Endothelial cell (in vitro differentiated cells): ENCODE measurements around the gene RUNDC3A. TPM values are rescaled to one million over a fixed set of nuclear protein-coding genes. Genes with fewer than 3 reads are reported as not detected.

ENCODE experiments used
- DNase-seq: peaks from one replicate; pipeline ENCODE4 v3.0.0; 2021; ENCODE audit warnings: low spot score
- H3K27ac Mint-ChIP-seq: one replicate; pipeline ENCODE4 v1.8.0; 2021; ENCODE audit warnings: mixed read lengths, inconsistent platforms; ENCODE audit not compliant: unreplicated experiment
- H3K27me3 Mint-ChIP-seq: one replicate; pipeline ENCODE4 v1.8.0; 2021; ENCODE audit warnings: mild to moderate bottlenecking, moderate library complexity, mixed read lengths, inconsistent platforms; ENCODE audit not compliant: unreplicated experiment
- H3K36me3 Mint-ChIP-seq: one replicate; pipeline ENCODE4 v1.8.0; 2021; ENCODE audit warnings: mild to moderate bottlenecking, low read depth, mixed read lengths, inconsistent platforms; ENCODE audit not compliant: unreplicated experiment
- H3K4me1 Mint-ChIP-seq: one replicate; pipeline ENCODE4 v1.8.0; 2021; ENCODE audit warnings: mild to moderate bottlenecking, mixed read lengths, inconsistent platforms; ENCODE audit not compliant: unreplicated experiment
- H3K4me3 Mint-ChIP-seq: one replicate; pipeline ENCODE4 v1.8.0; 2021; ENCODE audit warnings: mild to moderate bottlenecking, mixed read lengths, inconsistent platforms; ENCODE audit not compliant: unreplicated experiment
- H3K9me3 Mint-ChIP-seq: one replicate; pipeline ENCODE4 v1.8.0; 2021; ENCODE audit warnings: mixed read lengths, inconsistent platforms; ENCODE audit not compliant: unreplicated experiment
- total RNA-seq: library from RNA; stranded (reverse); fragmentation: NEBNext Ultra II Directional; extraction: Animal tissue kit (Norgen Biotek cat#: 25700); gene quantifications from one replicate; pipeline ENCODE4 v1.2.1, GENCODE V29; 2021; ENCODE audit not compliant: unreplicated experiment
- TF ChIP-seq, protein P1 (sequence below): fragments of 200-600 bp; sonication (generic); IDR thresholded peaks from one replicate; pipeline ENCODE4 v1.5.0; 2021; ENCODE audit warnings: antibody characterized with exemption; ENCODE audit not compliant: unreplicated experiment

RUNDC3A gene
- total RNA-seq, 1 donor from 2014 or later: 0.82 TPM

DNA sequence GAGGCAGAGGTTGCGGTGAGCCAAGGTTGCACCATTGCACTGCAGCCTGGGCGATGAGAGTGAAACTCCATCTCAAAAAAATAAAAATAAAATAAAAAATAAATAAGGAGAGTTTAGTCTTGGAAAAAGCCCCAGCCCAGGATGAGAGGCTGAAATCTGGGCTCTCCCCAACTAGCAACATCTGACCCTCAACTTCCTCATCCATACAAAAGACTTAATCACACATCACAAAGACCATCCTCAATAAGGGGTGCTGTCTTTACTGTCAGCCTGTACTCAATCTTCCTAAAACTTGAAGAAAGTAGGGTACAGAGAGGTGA lies 29.1 kb upstream of the RUNDC3A start:
- Mint-ChIP-seq H3K4me1 (peaks cover 11% of the 10 kb centered on the region), H3K9me3 (no peaks in the 10 kb centered on the region), H3K4me3 (no peak overlapping the region), H3K27me3 (peaks cover 1% of the 10 kb centered on the region), H3K27ac (no peak overlapping the region), H3K36me3 (no peaks in the 10 kb centered on the region)
- TF ChIP-seq, protein P1, sequence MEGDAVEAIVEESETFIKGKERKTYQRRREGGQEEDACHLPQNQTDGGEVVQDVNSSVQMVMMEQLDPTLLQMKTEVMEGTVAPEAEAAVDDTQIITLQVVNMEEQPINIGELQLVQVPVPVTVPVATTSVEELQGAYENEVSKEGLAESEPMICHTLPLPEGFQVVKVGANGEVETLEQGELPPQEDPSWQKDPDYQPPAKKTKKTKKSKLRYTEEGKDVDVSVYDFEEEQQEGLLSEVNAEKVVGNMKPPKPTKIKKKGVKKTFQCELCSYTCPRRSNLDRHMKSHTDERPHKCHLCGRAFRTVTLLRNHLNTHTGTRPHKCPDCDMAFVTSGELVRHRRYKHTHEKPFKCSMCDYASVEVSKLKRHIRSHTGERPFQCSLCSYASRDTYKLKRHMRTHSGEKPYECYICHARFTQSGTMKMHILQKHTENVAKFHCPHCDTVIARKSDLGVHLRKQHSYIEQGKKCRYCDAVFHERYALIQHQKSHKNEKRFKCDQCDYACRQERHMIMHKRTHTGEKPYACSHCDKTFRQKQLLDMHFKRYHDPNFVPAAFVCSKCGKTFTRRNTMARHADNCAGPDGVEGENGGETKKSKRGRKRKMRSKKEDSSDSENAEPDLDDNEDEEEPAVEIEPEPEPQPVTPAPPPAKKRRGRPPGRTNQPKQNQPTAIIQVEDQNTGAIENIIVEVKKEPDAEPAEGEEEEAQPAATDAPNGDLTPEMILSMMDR: no peak
- no peak for DNase-seq

DNA sequence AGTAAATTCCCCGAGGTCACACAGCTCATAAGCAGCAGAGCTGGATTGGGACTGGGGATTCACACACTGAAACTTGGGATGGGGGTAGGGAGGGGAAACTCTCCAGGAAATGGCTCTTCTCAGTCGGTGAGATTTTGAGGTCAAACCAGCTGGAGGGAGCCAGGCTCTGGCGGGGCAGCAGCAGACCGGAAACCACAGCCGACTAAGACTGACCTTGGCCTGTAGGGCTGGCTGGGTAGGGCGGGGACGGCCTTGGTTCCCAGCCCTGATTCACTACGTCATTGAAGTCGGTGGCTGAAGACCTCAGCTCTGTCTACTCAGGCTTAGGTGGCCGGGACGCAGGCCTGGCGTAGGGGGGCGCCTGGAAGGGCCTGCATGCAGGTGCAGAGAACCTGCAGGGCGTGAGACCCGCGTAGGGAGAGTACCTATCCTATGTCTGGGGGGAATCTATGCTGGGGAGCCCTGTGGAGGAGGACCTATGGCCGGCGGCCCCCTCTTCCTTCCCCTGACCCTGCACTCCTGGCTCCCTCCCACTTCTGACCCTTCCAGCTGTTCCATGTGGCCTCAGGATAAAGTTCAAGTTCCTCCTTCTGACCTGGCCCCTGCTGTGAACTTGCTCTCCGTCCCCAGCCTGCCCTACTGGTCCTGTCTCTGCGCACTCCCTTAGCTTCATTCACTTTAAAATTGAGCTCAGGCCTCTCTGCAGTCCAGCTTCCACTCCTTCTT lies 28.6 kb upstream of the RUNDC3A start:
- H3K4me3 Mint-ChIP-seq: no peak overlapping the region
- no peak overlapping the region for H3K27ac Mint-ChIP-seq
- peaks cover 11% of the 10 kb centered on the region for H3K4me1 Mint-ChIP-seq

DNA sequence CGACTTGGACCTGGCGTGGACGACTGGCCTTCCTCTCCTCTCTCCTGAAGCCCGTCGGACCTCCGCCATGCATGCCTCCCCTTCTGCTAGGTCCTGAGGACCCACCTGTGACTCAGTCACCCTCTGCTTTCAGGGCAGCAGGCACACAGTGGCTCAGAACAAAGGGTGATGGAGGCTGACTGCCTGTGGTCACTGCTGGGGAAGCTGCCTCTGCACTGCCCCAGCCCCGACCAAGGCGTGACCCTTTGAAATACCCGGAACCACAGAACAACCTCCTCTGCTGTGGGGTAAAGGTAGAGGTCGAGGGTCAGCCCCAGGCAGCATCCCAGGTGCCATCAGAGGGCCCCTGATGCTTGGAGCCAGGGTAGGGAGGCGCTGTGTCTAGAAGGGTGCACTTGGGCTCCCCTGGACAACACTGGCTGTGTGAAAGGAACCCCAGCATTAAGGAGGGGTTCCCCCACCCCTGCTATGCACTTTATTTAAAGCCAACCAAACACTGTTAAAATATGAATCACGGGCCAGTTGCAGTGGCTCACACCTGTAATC lies 27.9 kb upstream of the RUNDC3A start:
- peaks cover 11% of the 10 kb centered on the region for H3K4me1 Mint-ChIP-seq
- no peaks in the 10 kb centered on the region for H3K36me3 Mint-ChIP-seq
- no peaks in the 10 kb centered on the region for H3K9me3 Mint-ChIP-seq
- H3K4me3 Mint-ChIP-seq: no peak overlapping the region
- TF ChIP-seq, protein P1: no peak
- H3K27me3 Mint-ChIP-seq: peaks cover 3% of the 10 kb centered on the region
- no peak overlapping the region for H3K27ac Mint-ChIP-seq
- DNase-seq: no peak

More for the DNA sequence above, 28.6 kb upstream of the RUNDC3A start:
- Mint-ChIP-seq H3K36me3 (no peaks in the 10 kb centered on the region), H3K9me3 (no peaks in the 10 kb centered on the region), H3K27me3 (peaks cover 3% of the 10 kb centered on the region)
- peak; percentile 34 for DNase-seq
- TF ChIP-seq, protein P1: no peak

DNA sequence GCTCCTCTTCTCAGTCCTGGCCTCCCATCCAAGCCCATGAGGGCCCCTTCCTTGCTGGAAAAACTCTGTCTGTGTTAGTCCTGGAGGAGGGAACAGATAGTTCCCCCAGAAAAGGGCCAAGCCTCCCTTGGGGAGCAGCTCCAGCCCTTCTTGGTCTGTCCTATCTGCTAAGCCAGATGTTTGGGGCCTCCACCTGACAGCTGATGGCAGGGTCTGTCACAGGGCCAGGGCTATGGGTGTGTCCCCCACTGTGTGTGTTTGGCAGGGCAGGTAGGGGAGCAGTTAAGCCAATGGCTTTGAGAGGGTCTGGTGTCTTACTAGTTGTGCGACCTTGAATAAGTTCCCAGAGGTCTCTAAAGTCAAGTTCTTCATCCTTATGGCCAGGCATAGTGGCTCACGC lies 26.8 kb upstream of the RUNDC3A start:
- peaks cover 11% of the 10 kb centered on the region for H3K4me1 Mint-ChIP-seq
- TF ChIP-seq, protein P1: no peak
- DNase-seq: no peak
- H3K36me3 Mint-ChIP-seq: no peaks in the 10 kb centered on the region
- peaks cover 3% of the 10 kb centered on the region for H3K27me3 Mint-ChIP-seq
- H3K27ac Mint-ChIP-seq: no peak overlapping the region
- no peaks in the 10 kb centered on the region for H3K9me3 Mint-ChIP-seq
- H3K4me3 Mint-ChIP-seq: no peak overlapping the region

DNA sequence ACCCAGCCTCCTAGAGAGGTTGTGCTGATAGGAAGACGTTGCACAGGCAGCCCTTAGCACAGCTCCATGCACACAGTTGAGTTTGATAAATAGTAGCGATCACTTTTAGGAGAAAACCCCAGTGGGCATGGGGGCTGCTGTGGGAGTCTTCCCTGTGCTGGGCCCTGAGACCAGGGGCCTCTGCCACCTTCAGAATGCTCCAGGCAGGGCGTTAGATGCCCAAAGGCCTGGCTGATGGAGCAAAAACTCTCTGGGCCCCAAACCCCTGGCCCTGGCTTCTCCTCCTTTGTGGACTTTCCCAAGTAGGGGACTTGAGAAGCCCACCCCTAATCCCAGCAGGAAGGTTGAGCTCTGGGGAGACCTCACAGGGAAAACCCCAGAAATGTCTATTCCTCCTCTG lies 26.1 kb upstream of the RUNDC3A start:
- H3K36me3 Mint-ChIP-seq: no peaks in the 10 kb centered on the region
- no peak overlapping the region for H3K4me3 Mint-ChIP-seq
- H3K27me3 Mint-ChIP-seq: peaks cover 3% of the 10 kb centered on the region
- no peaks in the 10 kb centered on the region for H3K9me3 Mint-ChIP-seq
- no peak overlapping the region for H3K27ac Mint-ChIP-seq
- peaks cover 11% of the 10 kb centered on the region for H3K4me1 Mint-ChIP-seq
- TF ChIP-seq, protein P1: no peak
- DNase-seq: no peak
